B cell (primary cell): ENCODE data around the gene TRIM44.

ENCODE experiments used
- CTCF ChIP-seq: fragments of 200-600 bp; IDR thresholded peaks from one replicate; pipeline ENCODE4 v1.8.0; 2022; ENCODE audit warnings: antibody characterized with exemption, mild to moderate bottlenecking
- EZH2 ChIP-seq: IDR thresholded peaks from 2 replicates; pipeline ENCODE4 v1.6.1; 2012; ENCODE audit warnings: borderline replicate concordance, low read depth, mild to moderate bottlenecking, moderate library complexity, low read length; ENCODE audit not compliant: insufficient read depth, poor library complexity, severe bottlenecking

- TF ChIP-seq CTCF: no peak
- TF ChIP-seq EZH2: no peak
Observed at GRCh38 chr11:35730254-35730653, 67.7 kb downstream of the TRIM44 start.
